Activated CD8-positive, alpha-beta memory T cell treated with anti-CD3 and anti-CD28 coated beads, Interleukin-2, amount 50 U/mL, for 4 hours (primary cell): Measurements from ENCODE around the gene TMEM43.

Experiments used
- DNase-seq: peaks from one replicate; pipeline ENCODE4 v3.0.0-alpha.2; 2020

TMEM43 gene

GRCh38 chr3:14152963-14153355 lies 28.1 kb downstream of the TMEM43 start:
- no peak for DNase-seq

GRCh38 chr3:14153663-14154062 lies 28.8 kb downstream of the TMEM43 start:
- no peak for DNase-seq

GRCh38 chr3:14154276-14154675 lies 29.4 kb downstream of the TMEM43 start:
- no peak for DNase-seq

DNA sequence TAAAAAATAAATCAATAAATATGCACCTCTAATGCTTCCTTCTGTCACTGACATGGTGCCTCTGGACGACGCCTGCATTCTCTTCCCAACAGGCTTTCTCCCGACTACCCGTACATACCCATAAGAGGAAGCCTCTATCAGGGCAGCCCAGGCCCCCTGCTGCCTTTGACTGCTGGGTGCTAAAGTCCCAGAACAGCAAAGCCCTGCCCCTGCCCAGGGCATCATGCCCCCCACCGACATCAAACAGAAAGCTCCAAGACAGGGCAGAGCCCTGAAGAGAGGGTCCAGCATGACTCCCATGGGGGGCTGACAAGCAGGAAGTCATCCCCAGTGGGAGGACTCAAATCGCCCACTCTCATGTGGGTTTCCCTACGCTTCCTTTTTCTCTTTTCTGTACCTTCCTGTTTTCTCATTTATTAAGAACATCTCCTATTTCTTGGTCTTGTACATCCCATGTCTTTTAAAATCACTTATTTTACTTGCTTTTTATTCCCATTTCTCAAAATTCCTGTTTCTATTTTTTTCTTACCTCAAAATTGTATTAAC lies 30.1 kb downstream of the TMEM43 start:
- DNase-seq = no peak

- DNase-seq = no peak
These were observed 31.3 kb downstream of the TMEM43 start for GRCh38 chr3:14156201-14156600.

GRCh38 chr3:14156843-14157561 lies 32.1 kb downstream of the TMEM43 start:
- no peak for DNase-seq

DNA sequence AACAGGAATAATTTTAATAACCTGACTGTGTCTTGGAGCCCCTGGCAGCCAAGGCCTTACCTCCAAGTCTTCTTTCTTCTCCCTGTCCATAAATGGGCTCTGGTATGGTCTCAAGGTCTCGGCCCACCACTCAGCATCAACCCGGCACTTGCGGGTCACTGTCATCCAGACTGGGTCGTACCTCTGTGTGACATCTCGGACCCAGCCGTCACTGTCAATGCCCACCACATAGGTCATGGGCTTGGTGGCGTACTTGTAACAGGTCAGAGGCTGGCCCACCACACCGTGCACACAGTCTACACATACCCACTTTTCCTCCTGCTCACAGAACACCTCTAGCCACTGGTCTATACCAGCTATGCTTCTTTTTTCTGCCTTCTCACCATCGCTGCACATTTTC lies 33.1 kb downstream of the TMEM43 start:
- no peak for DNase-seq

DNA sequence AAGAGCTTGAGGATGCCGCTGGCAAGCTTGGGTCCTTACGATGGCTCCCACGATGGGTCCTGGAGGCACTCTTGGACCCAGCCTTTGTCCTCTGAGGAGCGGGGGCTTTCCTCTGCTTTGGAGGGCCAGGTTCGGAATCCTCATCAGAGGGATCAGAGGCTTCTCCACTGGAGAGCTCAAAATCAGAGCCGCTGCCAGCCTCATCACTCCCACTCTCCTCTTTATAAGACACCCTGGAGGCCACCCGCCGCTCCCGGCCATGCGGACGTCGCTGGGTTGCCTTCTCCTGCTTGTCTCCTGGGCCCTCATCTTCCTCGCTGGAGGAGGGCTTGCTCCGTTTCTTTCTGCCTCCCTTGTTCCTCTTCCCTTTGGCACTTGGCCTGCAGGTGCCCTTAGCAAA lies 33.5 kb downstream of the TMEM43 start:
- no peak for DNase-seq

DNA sequence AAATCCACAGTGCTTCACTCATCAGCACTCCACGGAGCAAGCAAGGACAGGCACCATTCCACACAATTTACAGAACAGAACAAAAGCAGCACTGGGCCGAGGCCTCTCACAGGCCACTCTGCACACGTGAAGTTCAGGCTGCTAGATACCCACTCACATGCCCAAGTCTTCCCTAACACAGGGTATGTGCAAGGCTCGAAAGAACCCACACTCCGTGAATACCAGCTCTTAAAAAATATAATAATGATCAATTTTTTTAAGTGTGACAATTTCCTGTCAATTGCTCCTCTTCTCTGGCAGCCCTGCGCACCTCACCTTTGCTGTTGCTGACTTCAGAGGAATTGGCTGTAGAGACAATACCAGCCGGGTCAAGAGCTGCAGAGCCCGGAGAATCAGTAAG lies 34.6 kb downstream of the TMEM43 start:
- no peak for DNase-seq

DNA sequence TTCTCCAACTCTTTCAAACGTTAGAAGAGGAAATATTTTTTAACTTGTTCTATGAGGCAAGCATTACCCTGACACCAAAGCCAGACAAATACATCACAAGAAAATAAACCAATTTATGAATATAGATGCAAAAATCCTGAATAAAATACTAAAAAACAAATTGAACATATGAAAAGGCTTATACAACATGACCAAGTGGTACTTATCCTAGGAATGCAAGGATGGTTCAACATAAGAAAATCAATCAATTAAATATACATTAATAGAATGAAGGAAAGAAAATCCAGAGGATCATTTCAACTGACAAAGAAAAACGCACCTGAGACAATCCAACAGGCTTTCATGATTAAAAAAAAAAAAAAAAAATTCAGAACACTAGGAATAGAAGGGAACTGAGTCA lies 36.4 kb downstream of the TMEM43 start:
- no peak for DNase-seq

DNA sequence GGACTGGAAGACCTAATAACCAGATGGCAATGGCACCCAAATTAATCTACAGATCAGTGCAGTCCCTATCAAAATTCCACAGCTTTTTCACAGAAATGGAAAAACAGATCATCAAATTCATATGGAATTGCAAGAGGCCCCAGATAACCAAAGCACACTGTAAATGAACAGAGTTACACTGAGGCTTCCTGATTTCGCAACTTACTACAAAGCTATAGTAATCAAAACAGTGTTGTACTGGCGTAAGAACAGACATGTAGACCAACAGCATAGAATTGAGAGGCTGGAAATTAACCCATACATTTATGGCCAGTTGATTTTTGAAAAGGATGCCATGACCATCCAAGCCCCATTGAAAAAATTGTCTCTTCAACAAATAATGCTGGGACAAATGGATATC lies 37.3 kb downstream of the TMEM43 start:
- no peak for DNase-seq

GRCh38 chr3:14166877-14167603 lies 42.2 kb downstream of the TMEM43 start:
- no peak for DNase-seq

DNA sequence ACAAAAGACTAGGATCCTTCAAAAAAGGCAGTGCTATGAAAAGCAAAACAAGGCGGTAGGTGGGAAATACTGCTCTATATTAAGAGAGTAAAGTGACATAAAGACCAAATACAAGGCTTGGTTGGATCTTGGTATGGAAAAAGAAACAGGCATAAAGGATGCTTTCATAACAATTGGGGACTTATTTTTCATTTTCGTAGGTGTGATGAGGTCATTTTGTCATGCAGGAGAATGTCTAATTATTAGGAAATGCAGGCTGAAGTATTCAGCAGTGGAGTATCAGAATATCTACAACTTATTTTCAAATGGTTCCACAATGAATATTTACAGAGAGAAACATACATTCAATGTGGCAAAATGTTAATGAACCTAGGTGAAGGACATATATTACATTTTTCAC lies 44.6 kb downstream of the TMEM43 start:
- DNase-seq = no peak

- no peak for DNase-seq
These were observed 45.0 kb downstream of the TMEM43 start for GRCh38 chr3:14169871-14170270.

DNA sequence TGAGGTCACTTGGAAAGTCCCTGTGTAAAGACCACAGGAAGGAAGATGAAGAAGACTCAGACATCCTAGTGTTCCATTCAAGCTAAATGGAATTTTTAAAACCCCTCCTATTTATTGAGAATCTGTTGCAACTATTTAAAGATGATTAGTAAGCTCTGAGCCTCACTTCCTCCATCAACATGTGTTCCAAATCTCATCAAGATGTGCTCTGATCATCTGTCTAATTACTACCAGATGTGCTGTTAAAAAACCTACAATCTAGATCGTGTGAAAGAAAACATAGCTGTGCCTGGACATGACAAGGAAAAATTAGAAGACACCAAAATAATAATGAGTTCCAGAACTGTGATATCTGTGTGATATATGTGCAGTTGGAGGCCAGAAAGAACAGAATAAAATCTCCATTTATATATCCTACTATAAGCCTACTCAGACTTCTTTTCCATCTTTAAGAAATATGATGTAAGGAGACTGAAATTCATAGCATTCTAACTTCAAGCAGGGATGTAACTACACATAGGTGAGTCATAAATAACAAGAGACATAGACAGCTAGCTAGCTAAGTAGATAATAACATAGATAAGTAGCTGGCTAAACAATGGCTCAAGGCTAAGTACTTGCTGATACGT lies 45.8 kb downstream of the TMEM43 start:
- no peak for DNase-seq

- no peak for DNase-seq
These were observed 47.6 kb downstream of the TMEM43 start for GRCh38 chr3:14172496-14172895.

GRCh38 chr3:14174483-14174882 lies 49.6 kb downstream of the TMEM43 start:
- no peak for DNase-seq

DNA sequence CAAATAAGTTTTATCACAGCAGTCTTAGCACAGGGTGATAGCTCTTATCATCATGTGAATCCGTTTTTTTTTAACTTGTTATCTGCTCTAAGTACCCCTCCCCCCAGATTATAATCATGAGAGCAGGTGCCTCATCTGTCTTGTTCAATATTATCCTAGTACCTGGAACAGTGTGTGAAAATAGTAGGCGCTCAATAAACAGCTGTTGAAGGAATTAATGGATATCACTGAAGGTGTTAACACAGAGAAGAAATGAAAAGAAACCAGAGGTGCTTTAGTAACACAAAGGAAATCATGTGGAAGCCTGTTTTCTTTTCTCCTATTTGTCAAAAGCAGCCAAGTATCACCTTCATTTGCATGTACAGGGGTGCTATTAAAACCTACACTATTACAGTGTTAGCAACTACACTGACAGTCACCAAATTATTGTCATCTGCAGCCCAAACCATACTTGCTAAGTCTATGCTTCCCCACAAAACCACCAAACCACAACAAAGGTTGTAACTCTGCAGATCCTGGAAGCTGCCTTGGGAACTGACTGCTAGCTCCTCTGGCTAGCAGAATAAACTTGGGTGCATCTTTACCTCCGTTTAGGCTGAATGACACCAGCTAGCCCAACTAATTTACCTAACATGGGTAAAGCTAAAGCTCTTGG lies 50.7 kb downstream of the TMEM43 start:
- DNase-seq = peak; percentile 24

DNA sequence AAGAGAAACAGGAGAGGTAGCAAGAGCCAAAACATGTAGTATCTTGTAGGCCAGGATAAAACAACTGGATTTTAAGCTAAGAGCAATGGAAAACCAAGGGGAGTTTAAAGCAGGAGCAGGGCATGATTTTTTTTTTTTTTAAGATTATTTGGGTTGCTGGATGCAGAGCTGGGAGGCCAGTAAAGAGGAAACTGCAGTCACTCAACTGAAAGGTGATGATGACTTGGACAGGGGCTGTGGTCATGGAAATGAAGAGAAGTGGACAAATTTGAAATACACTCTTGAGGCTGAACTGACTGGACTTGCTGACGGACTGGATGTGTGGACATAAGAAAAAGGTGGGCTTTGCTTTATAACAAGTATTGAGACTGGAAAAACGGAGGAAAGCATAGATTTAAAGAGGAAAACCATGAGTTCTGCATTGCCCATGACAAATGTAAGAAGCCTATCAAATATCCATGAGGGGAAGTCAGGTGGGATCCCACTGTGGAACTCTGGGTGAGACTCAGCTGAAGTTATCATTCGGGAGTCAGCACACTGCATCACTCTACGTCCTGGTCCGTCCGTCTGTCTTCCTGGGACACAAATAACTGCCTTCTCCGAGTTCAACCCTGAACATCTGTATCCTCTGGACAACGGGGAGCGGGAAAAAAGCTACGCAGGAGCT lies 52.9 kb downstream of the TMEM43 start:
- no peak for DNase-seq

- DNase-seq = peak; percentile 98
These were observed 53.6 kb downstream of the TMEM43 start, which contains the start of the genes LSM3 and XPC for GRCh38 chr3:14178247-14179113. Gene LSM3 (plus strand): TSS chr3:14178817. CDS start chr3:14178861, 44 bp downstream. Gene XPC (minus strand): TSS chr3:14178601. CDS start chr3:14178568, 33 bp downstream.

DNA sequence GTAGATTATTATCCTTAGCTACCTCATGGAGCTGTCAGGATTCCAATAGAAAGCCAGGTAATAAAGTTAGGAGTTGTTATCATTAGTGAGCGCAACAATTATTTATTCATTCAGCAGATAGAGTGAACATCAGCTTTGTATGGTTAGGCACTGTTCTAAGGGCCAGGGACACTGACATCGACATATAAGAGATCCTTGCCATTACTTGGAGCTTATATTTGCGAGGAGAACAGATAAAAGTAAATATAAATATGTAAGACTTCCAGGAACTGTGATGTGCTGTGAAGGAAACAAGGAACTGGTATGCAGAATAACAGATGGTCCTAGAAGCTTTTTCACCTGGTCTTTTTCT lies 54.2 kb downstream of the TMEM43 start:
- DNase-seq = no peak

DNA sequence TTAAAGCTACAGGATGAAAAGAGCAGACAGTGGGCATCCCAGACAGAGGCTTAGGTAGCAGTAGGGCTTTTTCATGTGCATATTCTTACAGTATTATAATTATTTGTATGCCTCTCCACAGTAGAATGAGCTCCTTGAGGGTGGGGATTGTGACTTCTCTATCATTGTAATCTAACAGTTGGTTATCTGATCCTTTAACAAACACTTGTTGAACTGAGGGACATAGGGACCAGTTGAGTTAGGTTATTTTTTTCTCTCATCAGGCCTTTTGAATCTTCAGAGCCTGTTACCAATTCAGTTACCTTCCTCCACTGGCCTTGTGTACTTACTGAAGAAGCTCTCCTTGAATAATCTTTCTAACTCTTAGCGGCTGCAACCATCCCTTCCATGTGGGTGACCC lies 54.9 kb downstream of the TMEM43 start:
- no peak for DNase-seq
